Activated T-cell treated with anti-CD3 and anti-CD28 coated beads, Interleukin-2, amount 50 U/mL, for 4 hours (primary cell): ENCODE data around the gene ULK4. TPM values are rescaled to one million over a fixed set of nuclear protein-coding genes. Genes with fewer than 3 reads are reported as not detected.
"Not testable (repeated sequence)": the region's sequence is repeated elsewhere in the genome, so short reads cannot be mapped to it uniquely, and the experiment has no call there.

Experiments
- ATAC-seq, 2 donors: fragments of 200-7000 bp; cut with Tn5 transposase; one replicate each; pipeline ENCODE4 v1.10.0; 2021
- DNase-seq: peaks from one replicate; pipeline ENCODE4 v3.0.0-alpha.2; 2020
- H3K27me3 Mint-ChIP-seq: one replicate; pipeline ENCODE4 v1.8.0; 2021; ENCODE audit warnings: low read depth, mixed read lengths
- H3K36me3 Mint-ChIP-seq: one replicate; pipeline ENCODE4 v1.8.0; 2022; ENCODE audit warnings: mixed read lengths; ENCODE audit not compliant: insufficient read depth
- H3K4me1 Mint-ChIP-seq: one replicate; pipeline ENCODE4 v1.8.0; 2021; ENCODE audit warnings: low read depth, mixed read lengths
- H3K4me3 Mint-ChIP-seq: one replicate; pipeline ENCODE4 v1.8.0; 2021; ENCODE audit warnings: mild to moderate bottlenecking, moderate library complexity, mixed read lengths
- H3K9me3 Mint-ChIP-seq: one replicate; pipeline ENCODE4 v1.8.0; 2021; ENCODE audit warnings: mixed read lengths
- total RNA-seq, 3 donors: library from RNA; stranded (reverse); gene quantifications; one replicate each; pipeline ENCODE4 v1.2.1, GENCODE V29; 2021

The ULK4 gene
- total RNA-seq, 3 donors from 2014 or later: 7.3 to 8.8 (median 8.2) TPM

GRCh38 chr3:41653571-41654239, 308.2 kb downstream of the ULK4 start:
- Mint-ChIP-seq H3K4me3 (no peak overlapping the region), H3K27me3 (no peaks in the 10 kb centered on the region)

GRCh38 chr3:41652931-41653330, 309.0 kb downstream of the ULK4 start:
- Mint-ChIP-seq H3K27me3 (no peaks in the 10 kb centered on the region), H3K9me3 (peaks cover 4% of the 10 kb centered on the region), H3K4me1 (no peaks in the 10 kb centered on the region), H3K36me3 (peaks cover 20% of the 10 kb centered on the region), H3K4me3 (no peak overlapping the region)
- ATAC-seq: no peak
- no peak for DNase-seq

More at GRCh38 chr3:41653571-41654239, 308.2 kb downstream of the ULK4 start:
- peaks cover under 1% of the 10 kb centered on the region for H3K9me3 Mint-ChIP-seq
- DNase-seq (no peak), ATAC-seq (no peak)
- no peaks in the 10 kb centered on the region for H3K4me1 Mint-ChIP-seq
- peaks cover 17% of the 10 kb centered on the region for H3K36me3 Mint-ChIP-seq

- no peak for ATAC-seq
- no peaks in the 10 kb centered on the region for H3K27me3 Mint-ChIP-seq
- no peaks in the 10 kb centered on the region for H3K4me1 Mint-ChIP-seq
- H3K9me3 Mint-ChIP-seq: peaks cover 4% of the 10 kb centered on the region
- DNase-seq: no peak
- H3K4me3 Mint-ChIP-seq: no peak overlapping the region
- peaks cover 18% of the 10 kb centered on the region for H3K36me3 Mint-ChIP-seq
These were observed 309.4 kb downstream of the ULK4 start for GRCh38 chr3:41652506-41652905.

GRCh38 chr3:41651718-41652117, 310.2 kb downstream of the ULK4 start:
- Mint-ChIP-seq H3K4me3 (no peak overlapping the region), H3K27me3 (no peaks in the 10 kb centered on the region), H3K9me3 (peaks cover 6% of the 10 kb centered on the region), H3K4me1 (no peaks in the 10 kb centered on the region), H3K36me3 (peaks cover 18% of the 10 kb centered on the region)
- no peak for ATAC-seq
- no peak for DNase-seq

- H3K9me3 Mint-ChIP-seq: peaks cover 13% of the 10 kb centered on the region
- peaks cover 16% of the 10 kb centered on the region for H3K36me3 Mint-ChIP-seq
- no peaks in the 10 kb centered on the region for H3K27me3 Mint-ChIP-seq
- H3K4me1 Mint-ChIP-seq: no peaks in the 10 kb centered on the region
- DNase-seq (no peak), ATAC-seq (no peak)
- H3K4me3 Mint-ChIP-seq: no peak overlapping the region
These were observed 311.5 kb downstream of the ULK4 start for GRCh38 chr3:41650406-41650805.

GRCh38 chr3:41649129-41649739, 312.7 kb downstream of the ULK4 start:
- DNase-seq (no peak), ATAC-seq (no peak)
- no peak overlapping the region for H3K4me3 Mint-ChIP-seq
- peaks cover 17% of the 10 kb centered on the region for H3K9me3 Mint-ChIP-seq
- H3K4me1 Mint-ChIP-seq: no peaks in the 10 kb centered on the region
- H3K27me3 Mint-ChIP-seq: no peaks in the 10 kb centered on the region
- peaks cover 16% of the 10 kb centered on the region for H3K36me3 Mint-ChIP-seq

GRCh38 chr3:41647730-41648129, 314.2 kb downstream of the ULK4 start:
- not testable (repeated sequence) for ATAC-seq, DNase-seq, H3K4me1 Mint-ChIP-seq, H3K4me3 Mint-ChIP-seq, H3K27me3 Mint-ChIP-seq
- Mint-ChIP-seq H3K9me3 (peaks cover 17% of the 10 kb centered on the region), H3K36me3 (peaks cover 15% of the 10 kb centered on the region)

GRCh38 chr3:41640076-41640475, 321.8 kb downstream of the ULK4 start:
- Mint-ChIP-seq H3K4me1 (no peaks in the 10 kb centered on the region), H3K36me3 (peaks cover 5% of the 10 kb centered on the region), H3K27me3 (no peaks in the 10 kb centered on the region), H3K9me3 (peaks cover under 1% of the 10 kb centered on the region), H3K4me3 (no peak overlapping the region)
- DNase-seq (no peak), ATAC-seq (no peak)

- H3K4me3 Mint-ChIP-seq: no peak overlapping the region
- no peaks in the 10 kb centered on the region for H3K4me1 Mint-ChIP-seq
- H3K27me3 Mint-ChIP-seq: no peaks in the 10 kb centered on the region
- DNase-seq: no peak
- peaks cover 7% of the 10 kb centered on the region for H3K36me3 Mint-ChIP-seq
- H3K9me3 Mint-ChIP-seq: no peaks in the 10 kb centered on the region
- no peak for ATAC-seq
These were observed 323.5 kb downstream of the ULK4 start for GRCh38 chr3:41638381-41638780.

- peaks cover 6% of the 10 kb centered on the region for H3K36me3 Mint-ChIP-seq
- H3K4me3 Mint-ChIP-seq: no peak overlapping the region
- DNase-seq (no peak), ATAC-seq (no peak)
- H3K9me3 Mint-ChIP-seq: no peaks in the 10 kb centered on the region
- H3K4me1 Mint-ChIP-seq: no peaks in the 10 kb centered on the region
- H3K27me3 Mint-ChIP-seq: no peaks in the 10 kb centered on the region
These were observed 329.2 kb downstream of the ULK4 start for GRCh38 chr3:41632700-41633099.

GRCh38 chr3:41630708-41631107, 331.2 kb downstream of the ULK4 start:
- Mint-ChIP-seq H3K4me3 (no peak overlapping the region), H3K9me3 (no peaks in the 10 kb centered on the region), H3K27me3 (no peaks in the 10 kb centered on the region), H3K36me3 (peaks cover 6% of the 10 kb centered on the region), H3K4me1 (no peaks in the 10 kb centered on the region)
- ATAC-seq: no peak
- no peak for DNase-seq

- no peaks in the 10 kb centered on the region for H3K4me1 Mint-ChIP-seq
- H3K27me3 Mint-ChIP-seq: no peaks in the 10 kb centered on the region
- H3K4me3 Mint-ChIP-seq: no peak overlapping the region
- ATAC-seq (no peak), DNase-seq (no peak)
- H3K36me3 Mint-ChIP-seq: peaks cover 9% of the 10 kb centered on the region
- H3K9me3 Mint-ChIP-seq: no peaks in the 10 kb centered on the region
These were observed 331.9 kb downstream of the ULK4 start for GRCh38 chr3:41629986-41630385.

GRCh38 chr3:41629072-41629471, 332.8 kb downstream of the ULK4 start:
- Mint-ChIP-seq H3K9me3 (no peaks in the 10 kb centered on the region), H3K36me3 (peaks cover 7% of the 10 kb centered on the region), H3K4me1 (no peaks in the 10 kb centered on the region), H3K27me3 (no peaks in the 10 kb centered on the region), H3K4me3 (no peak overlapping the region)
- ATAC-seq: no peak
- DNase-seq: no peak

GRCh38 chr3:41627477-41628087, 334.3 kb downstream of the ULK4 start:
- H3K9me3 Mint-ChIP-seq: no peaks in the 10 kb centered on the region
- ATAC-seq: no peak
- H3K4me1 Mint-ChIP-seq: no peaks in the 10 kb centered on the region
- H3K4me3 Mint-ChIP-seq: no peak overlapping the region
- DNase-seq: no peak
- no peaks in the 10 kb centered on the region for H3K27me3 Mint-ChIP-seq
- H3K36me3 Mint-ChIP-seq: peaks cover 7% of the 10 kb centered on the region

- no peak for DNase-seq
- H3K4me1 Mint-ChIP-seq: peaks cover 6% of the 10 kb centered on the region
- H3K27me3 Mint-ChIP-seq: no peaks in the 10 kb centered on the region
- no peak overlapping the region for H3K4me3 Mint-ChIP-seq
- H3K9me3 Mint-ChIP-seq: no peaks in the 10 kb centered on the region
- peaks cover 16% of the 10 kb centered on the region for H3K36me3 Mint-ChIP-seq
- no peak for ATAC-seq
These were observed 349.1 kb downstream of the ULK4 start for GRCh38 chr3:41612853-41613252.
